HEK293 (cell line): ENCODE data around the gene ZAP70.

Experiments
- CTCF ChIA-PET: fragments of 350-600 bp; formaldehyde crosslinking; extraction: SDS; loops from one replicate; lab custom pipeline; 2021; ENCODE audit warnings: antibody characterized with exemption; lab: Yijun Ruan, JAX
- POLR2A ChIA-PET: fragments of 300-600 bp; formaldehyde crosslinking; extraction: SDS; loops from one replicate; lab custom pipeline; 2020; ENCODE audit warnings: antibody characterized with exemption, inconsistent platforms; lab: Yijun Ruan, JAX
- H3K27ac ChIP-seq: fragments of 200-500 bp; sonication (Bioruptor generic); 2 replicates; pipeline ENCODE4 v1.5.1; 2014; ENCODE audit warnings: low read depth, low read length, control low read depth, inconsistent platforms; ENCODE audit errors: extremely low read depth
- H3K36me3 ChIP-seq, 2 experiments: fragments of 200-500 bp in 1 of 2; sonication (Bioruptor generic) in 1 of 2; 1 replicate in 1 of 2; 2 replicates in 1 of 2; pipeline ENCODE4 v1.5.1; 2014 to 2017; ENCODE audit warnings: inconsistent platforms in 2 of 2, low read length in 2 of 2; ENCODE audit not compliant: control insufficient read depth in 2 of 2, insufficient read depth in 1 of 2
- H3K4me1 ChIP-seq: fragments of 200-500 bp; sonication (Bioruptor generic); 2 replicates; pipeline ENCODE4 v1.5.1; 2014; ENCODE audit warnings: mild to moderate bottlenecking, low read length, inconsistent platforms; ENCODE audit not compliant: control insufficient read depth, insufficient read depth
- H3K4me3 ChIP-seq: 2 replicates; pipeline ENCODE4 v1.5.1; 2011; ENCODE audit warnings: low read depth, mild to moderate bottlenecking, control low read depth, low read length, moderate library complexity
- H3K9me3 ChIP-seq: fragments of 200-500 bp; sonication (Bioruptor generic); 2 replicates; pipeline ENCODE4 v1.5.1; 2014; ENCODE audit warnings: low read depth, low read length, inconsistent platforms; ENCODE audit not compliant: control insufficient read depth, insufficient read depth
- HOXC10 ChIP-seq: sonication (generic); formaldehyde crosslinking; IDR thresholded peaks from 2 replicates; pipeline ENCODE4 v1.8.1; 2023; ENCODE audit warnings: mild to moderate bottlenecking, missing genetic modification reagents
- KLF8 ChIP-seq: fragments of 450-650 bp; formaldehyde crosslinking; IDR thresholded peaks from 2 replicates; pipeline ENCODE4 v1.5.1; 2016; ENCODE audit warnings: missing biosample characterization, missing genetic modification characterization
- SETDB1 ChIP-seq: IDR thresholded peaks from one replicate; pipeline ENCODE4 v1.6.1; 2017; ENCODE audit warnings: mild to moderate bottlenecking, low read length, moderate library complexity, mixed read lengths; ENCODE audit not compliant: insufficient read length
- ZBTB7A ChIP-seq: fragments of 450-650 bp; formaldehyde crosslinking; IDR thresholded peaks from 2 replicates; pipeline ENCODE4 v1.5.1; 2016; ENCODE audit warnings: low read depth, missing biosample characterization, missing genetic modification characterization
- ZNF10 ChIP-seq: fragments of 450-650 bp; formaldehyde crosslinking; IDR thresholded peaks from 2 replicates; pipeline ENCODE4 v1.5.1; 2017; ENCODE audit warnings: missing biosample characterization, missing genetic modification characterization
- ZNF157 ChIP-seq: fragments of 450-650 bp; formaldehyde crosslinking; IDR thresholded peaks from 2 replicates; pipeline ENCODE4 v1.5.1; 2016; ENCODE audit warnings: missing biosample characterization, missing genetic modification characterization
- ZNF184 ChIP-seq: fragments of 450-650 bp; IDR thresholded peaks from 2 replicates; pipeline ENCODE4 v1.5.1; 2018; ENCODE audit warnings: missing biosample characterization, mild to moderate bottlenecking, missing genetic modification characterization
- ZNF239 ChIP-seq: fragments of 450-650 bp; formaldehyde crosslinking; IDR thresholded peaks from 2 replicates; pipeline ENCODE4 v1.5.1; 2016; ENCODE audit warnings: missing biosample characterization, missing genetic modification characterization
- ZNF274 ChIP-seq, 2 experiments: fragments of 200-500 bp in 1 of 2; fragments of 450-650 bp in 1 of 2; sonication (Bioruptor generic) in 1 of 2; formaldehyde crosslinking in 1 of 2; IDR thresholded peaks; 2 replicates each; pipeline versions ENCODE4 v1.5.1 to v1.6.1; 2014 to 2016; ENCODE audit warnings: borderline replicate concordance in 1 of 2, inconsistent platforms in 1 of 2, low read length in 1 of 2, missing biosample characterization in 1 of 2, missing genetic modification characterization in 1 of 2
- ZNF354C ChIP-seq: fragments of 450-650 bp; formaldehyde crosslinking; IDR thresholded peaks from 2 replicates; pipeline ENCODE4 v1.5.1; 2016; ENCODE audit warnings: missing biosample characterization, missing genetic modification characterization, low read depth, borderline replicate concordance
- ZNF48 ChIP-seq: fragments of 450-650 bp; formaldehyde crosslinking; IDR thresholded peaks from 2 replicates; pipeline ENCODE4 v1.5.1; 2016; ENCODE audit warnings: missing biosample characterization, missing genetic modification characterization
- ZNF521 ChIP-seq: fragments of 450-650 bp; formaldehyde crosslinking; IDR thresholded peaks from 2 replicates; pipeline ENCODE4 v1.5.1; 2017; ENCODE audit warnings: missing biosample characterization, mild to moderate bottlenecking, missing genetic modification characterization
- ZNF544 ChIP-seq: fragments of 450-650 bp; formaldehyde crosslinking; IDR thresholded peaks from 2 replicates; pipeline ENCODE4 v1.5.0; 2017; ENCODE audit warnings: missing biosample characterization, missing genetic modification characterization
- ZNF549 ChIP-seq: fragments of 450-650 bp; IDR thresholded peaks from 2 replicates; pipeline ENCODE4 v1.5.1; 2018; ENCODE audit warnings: missing biosample characterization, missing genetic modification characterization, mild to moderate bottlenecking, inconsistent platforms, moderate library complexity
- ZNF561 ChIP-seq: fragments of 450-650 bp; IDR thresholded peaks from 2 replicates; pipeline ENCODE4 v1.5.1; 2018; ENCODE audit warnings: missing biosample characterization, missing genetic modification characterization, borderline replicate concordance
- ZNF626 ChIP-seq: fragments of 450-650 bp; sonication (Bioruptor Pico); formaldehyde crosslinking; IDR thresholded peaks from 2 replicates; pipeline ENCODE4 v1.5.1; 2018; ENCODE audit warnings: missing biosample characterization, missing genetic modification characterization, inconsistent platforms
- ZNF629 ChIP-seq: fragments of 450-650 bp; formaldehyde crosslinking; IDR thresholded peaks from 2 replicates; pipeline ENCODE4 v1.5.1; 2017; ENCODE audit warnings: missing biosample characterization, missing genetic modification characterization
- ZSCAN23 ChIP-seq: fragments of 450-650 bp; formaldehyde crosslinking; IDR thresholded peaks from 2 replicates; pipeline ENCODE4 v1.5.1; 2016; ENCODE audit warnings: missing biosample characterization, missing genetic modification characterization
- TF ChIP-seq, protein P1 (sequence below): fragments of 450-650 bp; formaldehyde crosslinking; IDR thresholded peaks from 2 replicates; pipeline ENCODE4 v1.5.1; 2016; ENCODE audit warnings: missing biosample characterization, missing genetic modification characterization
- TF ChIP-seq, protein P2 (sequence below): fragments of 450-650 bp; formaldehyde crosslinking; conservative IDR thresholded peaks from 2 replicates; pipeline ENCODE4 v1.5.1; 2016; ENCODE audit warnings: low read depth, missing biosample characterization, missing genetic modification characterization
- TF ChIP-seq, protein P3 (sequence below): fragments of 450-650 bp; formaldehyde crosslinking; IDR thresholded peaks from 2 replicates; pipeline ENCODE4 v1.5.1; 2016; ENCODE audit warnings: missing biosample characterization, missing genetic modification characterization

The ZAP70 gene

DNA sequence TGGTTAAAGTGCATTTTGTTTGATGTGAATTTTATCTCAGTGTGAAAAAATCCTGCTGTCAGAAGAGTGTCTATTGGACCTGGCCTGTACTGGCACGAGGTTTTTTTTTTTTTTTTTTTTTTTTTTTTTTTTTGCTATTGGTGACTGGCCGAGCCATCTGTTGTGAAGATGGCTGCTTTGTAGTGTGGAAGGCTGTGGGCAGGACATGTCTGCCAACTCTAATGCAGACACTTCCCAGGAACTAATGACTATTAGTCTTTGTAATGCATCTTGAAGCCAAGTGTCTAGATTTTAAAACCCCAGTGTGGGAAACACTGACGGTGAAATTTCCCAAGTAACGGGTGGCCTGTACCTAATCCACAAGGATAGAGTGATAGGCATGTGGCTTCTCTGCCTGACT lies 34.3 kb downstream of the ZAP70 start (continued):
- TF ChIP-seq, protein P1, sequence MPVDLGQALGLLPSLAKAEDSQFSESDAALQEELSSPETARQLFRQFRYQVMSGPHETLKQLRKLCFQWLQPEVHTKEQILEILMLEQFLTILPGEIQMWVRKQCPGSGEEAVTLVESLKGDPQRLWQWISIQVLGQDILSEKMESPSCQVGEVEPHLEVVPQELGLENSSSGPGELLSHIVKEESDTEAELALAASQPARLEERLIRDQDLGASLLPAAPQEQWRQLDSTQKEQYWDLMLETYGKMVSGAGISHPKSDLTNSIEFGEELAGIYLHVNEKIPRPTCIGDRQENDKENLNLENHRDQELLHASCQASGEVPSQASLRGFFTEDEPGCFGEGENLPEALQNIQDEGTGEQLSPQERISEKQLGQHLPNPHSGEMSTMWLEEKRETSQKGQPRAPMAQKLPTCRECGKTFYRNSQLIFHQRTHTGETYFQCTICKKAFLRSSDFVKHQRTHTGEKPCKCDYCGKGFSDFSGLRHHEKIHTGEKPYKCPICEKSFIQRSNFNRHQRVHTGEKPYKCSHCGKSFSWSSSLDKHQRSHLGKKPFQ (tag by site-specific recombination) = no peak
- no peak for TF ChIP-seq ZNF184 (tag by site-specific recombination)
- TF ChIP-seq ZNF10 = no peak
- no peak for TF ChIP-seq HOXC10
- no peak for TF ChIP-seq ZNF544 (tag by site-specific recombination)
- no peak for TF ChIP-seq ZNF354C (tag by site-specific recombination)
- no peak for TF ChIP-seq KLF8 (tag by site-specific recombination)
- TF ChIP-seq ZNF48 (tag by site-specific recombination) = no peak
- TF ChIP-seq ZNF561 (tag by site-specific recombination) = no peak

GRCh38 chr2:97749581-97749980 lies 36.2 kb downstream of the ZAP70 start:
- TF ChIP-seq SETDB1 (no peak), ZNF549 (tag by site-specific recombination) (no peak), ZNF274 (IDR thresholded peaks at IDR 0.05; ENCODE audit: low read length) (no peak), ZNF274 (tag by site-specific recombination; IDR thresholded peaks at IDR 0.05; ENCODE audit: borderline replicate concordance) (no peak)
- Histone ChIP-seq H3K9me3 (no peaks in the 10 kb centered on the region), H3K36me3 (peaks cover 0 to under 1% of the 10 kb centered on the region in 2 experiments; a peak in 2 of 3 replicates), H3K4me3 (no peak overlapping the region), H3K27ac (no peak overlapping the region), H3K4me1 (0 out of 2 replicates have a peak, but pooled peaks cover 5% of the 10 kb centered on the region)
- ChIA-PET CTCF (interaction anchor here (3.0 kb wide), 1 partner anchor 49 kb away, joined by 9 read pairs; no protein-coding TSS in a partner anchor), POLR2A (no interaction called here)

DNA sequence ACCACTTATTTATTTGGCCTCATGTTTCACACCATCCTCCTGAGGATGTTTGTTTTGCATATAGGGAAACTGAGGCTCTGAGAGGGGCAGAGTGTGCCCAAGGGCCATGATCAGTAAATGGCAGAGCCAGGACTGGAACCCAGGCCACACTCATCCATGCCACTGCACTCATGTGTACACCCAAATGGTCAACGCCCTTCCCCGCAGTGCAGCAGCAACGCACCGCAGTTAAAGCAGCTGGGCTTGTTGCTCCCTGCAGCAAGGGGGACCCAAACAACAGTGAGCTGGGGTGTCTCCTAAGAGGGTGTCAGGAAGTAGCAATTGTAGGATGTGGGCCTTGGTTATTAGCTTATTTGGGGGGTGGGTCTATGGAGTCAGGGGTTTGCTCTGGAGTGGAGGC lies 36.6 kb downstream of the ZAP70 start:
- 0 out of 2 replicates have a peak, but pooled peaks cover 5% of the 10 kb centered on the region for H3K4me1 ChIP-seq
- no peaks in the 10 kb centered on the region for H3K9me3 ChIP-seq
- ChIA-PET CTCF (interaction anchor here (3.0 to 3.8 kb wide), 2 partner anchors 8 to 50 kb away, joined by 9 to 23 read pairs; no protein-coding TSS in a partner anchor), POLR2A (no interaction called here)
- no peak overlapping the region for H3K27ac ChIP-seq
- H3K36me3 ChIP-seq = peaks cover 0 to 4% of the 10 kb centered on the region in 2 experiments; a peak in 2 of 3 replicates
- H3K4me3 ChIP-seq = no peak overlapping the region
- TF ChIP-seq ZBTB7A (tag by site-specific recombination) (no peak), ZNF157 (tag by site-specific recombination) (no peak), ZNF629 (tag by site-specific recombination) (no peak), ZNF239 (tag by site-specific recombination) (no peak), ZNF626 (tag by site-specific recombination) (no peak), ZNF521 (tag by site-specific recombination) (no peak), ZSCAN23 (tag by site-specific recombination) (no peak)
- TF ChIP-seq, protein P1 (tag by site-specific recombination) = no peak
- TF ChIP-seq, protein P2, sequence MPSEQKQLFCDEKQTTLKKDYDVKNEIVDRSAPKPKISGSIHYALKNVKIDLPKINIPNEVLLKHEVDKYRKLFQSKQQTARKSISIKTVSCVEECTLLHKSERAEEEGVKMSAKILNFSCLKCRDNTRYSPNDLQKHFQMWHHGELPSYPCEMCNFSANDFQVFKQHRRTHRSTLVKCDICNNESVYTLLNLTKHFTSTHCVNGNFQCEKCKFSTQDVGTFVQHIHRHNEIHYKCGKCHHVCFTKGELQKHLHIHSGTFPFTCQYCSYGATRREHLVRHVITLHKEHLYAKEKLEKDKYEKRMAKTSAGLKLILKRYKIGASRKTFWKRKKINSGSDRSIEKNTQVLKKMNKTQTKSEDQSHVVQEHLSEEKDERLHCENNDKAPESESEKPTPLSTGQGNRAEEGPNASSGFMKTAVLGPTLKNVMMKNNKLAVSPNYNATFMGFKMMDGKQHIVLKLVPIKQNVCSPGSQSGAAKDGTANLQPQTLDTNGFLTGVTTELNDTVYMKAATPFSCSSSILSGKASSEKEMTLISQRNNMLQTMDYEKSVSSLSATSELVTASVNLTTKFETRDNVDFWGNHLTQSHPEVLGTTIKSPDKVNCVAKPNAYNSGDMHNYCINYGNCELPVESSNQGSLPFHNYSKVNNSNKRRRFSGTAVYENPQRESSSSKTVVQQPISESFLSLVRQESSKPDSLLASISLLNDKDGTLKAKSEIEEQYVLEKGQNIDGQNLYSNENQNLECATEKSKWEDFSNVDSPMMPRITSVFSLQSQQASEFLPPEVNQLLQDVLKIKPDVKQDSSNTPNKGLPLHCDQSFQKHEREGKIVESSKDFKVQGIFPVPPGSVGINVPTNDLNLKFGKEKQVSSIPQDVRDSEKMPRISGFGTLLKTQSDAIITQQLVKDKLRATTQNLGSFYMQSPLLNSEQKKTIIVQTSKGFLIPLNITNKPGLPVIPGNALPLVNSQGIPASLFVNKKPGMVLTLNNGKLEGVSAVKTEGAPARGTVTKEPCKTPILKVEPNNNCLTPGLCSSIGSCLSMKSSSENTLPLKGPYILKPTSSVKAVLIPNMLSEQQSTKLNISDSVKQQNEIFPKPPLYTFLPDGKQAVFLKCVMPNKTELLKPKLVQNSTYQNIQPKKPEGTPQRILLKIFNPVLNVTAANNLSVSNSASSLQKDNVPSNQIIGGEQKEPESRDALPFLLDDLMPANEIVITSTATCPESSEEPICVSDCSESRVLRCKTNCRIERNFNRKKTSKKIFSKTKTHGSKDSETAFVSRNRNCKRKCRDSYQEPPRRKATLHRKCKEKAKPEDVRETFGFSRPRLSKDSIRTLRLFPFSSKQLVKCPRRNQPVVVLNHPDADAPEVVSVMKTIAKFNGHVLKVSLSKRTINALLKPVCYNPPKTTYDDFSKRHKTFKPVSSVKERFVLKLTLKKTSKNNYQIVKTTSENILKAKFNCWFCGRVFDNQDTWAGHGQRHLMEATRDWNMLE (tag by site-specific recombination) = no peak
- TF ChIP-seq, protein P3, sequence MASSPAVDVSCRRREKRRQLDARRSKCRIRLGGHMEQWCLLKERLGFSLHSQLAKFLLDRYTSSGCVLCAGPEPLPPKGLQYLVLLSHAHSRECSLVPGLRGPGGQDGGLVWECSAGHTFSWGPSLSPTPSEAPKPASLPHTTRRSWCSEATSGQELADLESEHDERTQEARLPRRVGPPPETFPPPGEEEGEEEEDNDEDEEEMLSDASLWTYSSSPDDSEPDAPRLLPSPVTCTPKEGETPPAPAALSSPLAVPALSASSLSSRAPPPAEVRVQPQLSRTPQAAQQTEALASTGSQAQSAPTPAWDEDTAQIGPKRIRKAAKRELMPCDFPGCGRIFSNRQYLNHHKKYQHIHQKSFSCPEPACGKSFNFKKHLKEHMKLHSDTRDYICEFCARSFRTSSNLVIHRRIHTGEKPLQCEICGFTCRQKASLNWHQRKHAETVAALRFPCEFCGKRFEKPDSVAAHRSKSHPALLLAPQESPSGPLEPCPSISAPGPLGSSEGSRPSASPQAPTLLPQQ (tag by site-specific recombination) = no peak
